HL-60 (cell line): ENCODE data around the gene SARM1.

Experiments used
- DNase-seq, 2 experiments: peaks; one replicate each; pipeline ENCODE4 v3.0.0-alpha.2; 2010 to 2020; ENCODE audit warnings: low read depth in 1 of 2, low spot score in 1 of 2
- H3K27ac ChIP-seq: fragments of 250-450 bp; sonication (Bioruptor Pico); replicated peaks from 2 replicates; pipeline ENCODE4 v1.5.1; 2020; ENCODE audit warnings: mild to moderate bottlenecking, moderate library complexity
- H3K27me3 ChIP-seq: fragments of 250-450 bp; sonication (Bioruptor Pico); 2 replicates; pipeline ENCODE4 v1.5.1; 2021; ENCODE audit warnings: mild to moderate bottlenecking, moderate library complexity; ENCODE audit not compliant: insufficient read depth, poor library complexity, severe bottlenecking
- H3K4me3 ChIP-seq: replicated peaks from 2 replicates; pipeline ENCODE4 v1.5.1; 2011; ENCODE audit warnings: mild to moderate bottlenecking, control low read depth, low read length; ENCODE audit not compliant: insufficient read depth
- CTCF ChIP-seq: IDR thresholded peaks from one replicate; pipeline ENCODE4 v1.5.1; 2011; ENCODE audit warnings: low read length, control low read depth, inconsistent platforms; ENCODE audit not compliant: insufficient read depth
- GABPA ChIP-seq: IDR thresholded peaks from 2 replicates; pipeline ENCODE4 v1.6.1; 2012; ENCODE audit warnings: low read depth
- POLR2AphosphoS5 ChIP-seq: IDR thresholded peaks from 2 replicates; pipeline ENCODE4 v1.6.1; 2012; ENCODE audit warnings: low read depth
- REST ChIP-seq: IDR thresholded peaks from 2 replicates; pipeline ENCODE4 v1.6.1; 2012; ENCODE audit warnings: low read depth; ENCODE audit not compliant: insufficient replicate concordance
- SPI1 ChIP-seq: IDR thresholded peaks from 2 replicates; pipeline ENCODE4 v1.6.1; 2012; ENCODE audit warnings: low read depth, mild to moderate bottlenecking, borderline replicate concordance

Gene SARM1

DNA sequence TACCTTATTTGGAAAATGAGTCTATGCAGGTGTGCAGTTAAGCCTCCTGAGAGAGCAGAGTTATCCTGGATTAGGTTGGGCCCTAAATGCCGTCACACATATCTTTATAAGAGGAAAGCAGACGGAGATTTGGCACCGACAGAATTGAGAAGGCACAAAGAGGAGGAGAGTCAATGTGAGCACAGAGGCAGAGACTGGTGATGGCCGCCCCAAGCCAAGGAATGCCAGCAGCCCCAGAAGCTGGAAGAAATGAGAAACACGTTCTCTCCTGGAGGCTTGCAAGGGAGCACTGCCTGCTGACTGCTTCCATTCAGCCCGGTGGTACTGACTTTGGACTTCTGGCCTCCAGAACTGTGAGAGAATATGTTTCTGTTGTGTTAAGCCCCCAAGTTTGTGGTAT, 31.4 kb downstream of the SARM1 start:
- Histone ChIP-seq H3K4me3 (no peak overlapping the region), H3K27me3 (peaks cover 19% of the 10 kb centered on the region), H3K27ac (no peak overlapping the region)
- no peak for TF ChIP-seq REST
- no peak for TF ChIP-seq GABPA
- no peak for DNase-seq

- Histone ChIP-seq H3K27me3 (peaks cover 24% of the 10 kb centered on the region), H3K27ac (no peak overlapping the region)
- TF ChIP-seq GABPA: no peak
- 0 out of 2 replicates have a peak, but pooled peaks have one; percentile 20 for TF ChIP-seq SPI1
Observed at GRCh38 chr17:28404007-28404406, 32.5 kb downstream of the SARM1 start.

DNA sequence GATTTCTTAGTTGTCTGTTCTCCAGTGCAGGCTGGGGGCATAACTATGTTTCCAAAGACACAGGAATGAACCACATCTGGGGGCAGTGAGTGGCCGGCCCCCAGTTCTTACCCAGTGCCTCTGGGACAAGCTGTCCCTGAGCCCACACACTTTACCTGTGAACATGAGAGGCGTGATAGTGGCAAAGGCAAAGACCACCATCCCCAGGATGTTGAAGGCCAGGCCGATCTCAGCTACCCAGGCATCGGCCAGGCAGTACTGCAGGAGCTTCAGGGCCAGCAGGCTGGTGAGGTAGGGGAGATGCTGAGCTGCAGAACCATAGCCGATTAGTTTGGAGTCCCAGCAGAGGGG, 32.9 kb downstream of the SARM1 start:
- H3K27me3 ChIP-seq: peaks cover 24% of the 10 kb centered on the region
- TF ChIP-seq GABPA (no peak), POLR2AphosphoS5 (no peak), CTCF (no peak), SPI1 (no peak), REST (no peak)
- DNase-seq: no peak
- H3K4me3 ChIP-seq: no peak overlapping the region
- H3K27ac ChIP-seq: no peak overlapping the region

More at GRCh38 chr17:28404007-28404406, 32.5 kb downstream of the SARM1 start:
- no peak overlapping the region for H3K4me3 ChIP-seq
- no peak for DNase-seq

DNA sequence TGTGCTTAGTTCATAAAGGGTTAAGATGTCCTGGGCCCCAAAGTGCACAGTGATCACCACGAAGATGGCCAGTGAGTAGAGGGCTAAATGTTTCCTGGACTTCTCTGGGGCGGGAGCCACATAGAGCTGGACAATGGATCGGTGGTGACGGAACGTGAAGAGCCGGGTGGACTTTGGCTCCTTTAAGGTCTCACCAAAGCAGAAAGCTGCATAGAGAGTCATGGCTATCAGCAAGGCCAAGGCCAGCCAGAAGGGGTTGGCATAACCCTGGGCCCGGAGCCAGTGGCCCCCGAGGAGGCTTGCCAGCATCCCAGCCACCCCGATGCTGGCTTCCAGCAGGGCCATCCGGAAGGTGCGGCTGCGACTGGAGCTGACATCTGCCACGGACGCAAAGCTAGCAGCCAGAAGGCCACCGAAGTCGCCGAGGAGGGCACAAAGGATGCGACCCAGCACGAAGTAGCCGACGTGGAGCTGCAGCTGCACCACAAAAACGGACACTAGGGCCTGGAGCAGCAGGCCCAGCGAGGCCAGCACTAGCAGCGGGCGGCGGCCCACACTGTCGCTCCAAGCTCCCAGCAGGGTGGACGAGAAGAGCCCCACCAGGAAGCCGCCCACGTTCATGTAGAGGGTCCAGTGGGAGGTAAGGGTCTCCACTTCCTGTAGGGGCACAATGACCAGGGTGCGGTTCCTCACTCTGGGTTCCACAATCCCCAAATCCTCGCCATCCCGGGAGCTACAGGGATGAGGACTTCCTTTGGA, 33.5 kb downstream of the SARM1 start:
- no peak for DNase-seq
- Histone ChIP-seq H3K4me3 (no peak overlapping the region), H3K27me3 (peaks cover 24% of the 10 kb centered on the region), H3K27ac (no peak overlapping the region)
- TF ChIP-seq CTCF: no peak
- TF ChIP-seq REST: no peak
- TF ChIP-seq SPI1: no peak
- TF ChIP-seq POLR2AphosphoS5: no peak
- no peak for TF ChIP-seq GABPA
